Measurements from ENCODE around the gene ANKRD23.
"Not testable (repeated sequence)": the region's sequence is repeated elsewhere in the genome, so short reads cannot be mapped to it uniquely, and the experiment has no call there.

Gene ANKRD23

GRCh38 chr2:96843538-96844268, at the start of gene ANKRD23:
Gene ANKRD23, minus strand, starts transcription at chr2:96844021. Its CDS starts 29 bp downstream, at chr2:96843992.
- DNase-seq = no peak

GRCh38 chr2:96891591-96892333, 47.9 kb upstream of the ANKRD23 start:
- DNase-seq = no peak

DNA sequence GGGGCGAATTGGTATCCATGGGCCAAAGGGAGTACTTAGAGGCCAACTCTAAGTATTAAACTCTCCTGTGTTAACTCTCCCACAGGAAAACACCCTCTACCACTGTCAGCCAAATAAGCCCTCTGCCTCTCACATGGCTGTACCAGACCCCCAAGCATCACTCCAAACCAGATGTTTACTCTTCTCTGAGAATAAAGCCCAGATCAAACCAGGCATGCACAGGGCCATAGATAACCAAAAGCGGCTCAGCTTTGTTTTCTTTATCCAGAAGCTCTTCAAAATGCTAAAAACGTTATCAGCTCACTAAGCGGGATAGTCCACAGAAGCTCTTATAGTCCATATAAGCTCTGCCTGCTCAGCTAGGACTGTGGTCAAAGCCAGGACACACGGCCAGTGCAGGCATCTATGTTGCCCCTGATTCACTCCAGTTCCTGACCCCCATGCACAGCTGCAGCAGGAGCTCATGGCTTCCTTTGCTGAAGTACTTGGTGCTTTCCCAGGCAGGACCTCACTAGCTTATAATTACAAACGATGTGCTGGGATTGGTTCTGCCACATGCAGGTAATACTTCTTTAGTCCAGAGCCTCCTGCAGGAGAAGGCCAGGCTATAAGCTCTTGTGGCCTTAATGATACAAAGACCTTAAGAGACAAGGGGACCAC, 47.0 kb upstream of the ANKRD23 start:
- DNase-seq = no peak

DNA sequence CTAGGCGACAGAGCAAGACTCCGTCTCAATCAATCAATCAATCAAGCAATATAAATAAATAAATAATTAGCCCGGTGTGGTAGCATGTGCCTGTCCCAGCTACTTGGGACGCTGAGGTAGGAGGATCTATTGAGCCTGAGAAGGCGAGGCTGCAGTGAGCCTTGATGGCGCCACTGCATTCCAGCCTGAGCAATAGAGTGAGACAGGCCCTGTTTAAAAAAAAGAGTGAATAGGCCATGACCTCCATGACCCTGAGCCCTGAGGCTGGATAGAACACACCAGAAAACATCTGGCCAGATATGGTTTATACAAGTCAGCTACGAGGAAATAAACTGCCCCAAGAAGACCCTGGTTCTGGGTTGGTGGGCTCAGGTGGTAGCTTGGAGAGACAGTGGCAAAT, 46.4 kb upstream of the ANKRD23 start:
- no peak for DNase-seq

GRCh38 chr2:96889502-96889901, 45.7 kb upstream of the ANKRD23 start:
- not testable (repeated sequence) for DNase-seq

GRCh38 chr2:96888072-96889011, 44.5 kb upstream of the ANKRD23 start:
- peak; percentile 65 to 73 (median 71) for DNase-seq

GRCh38 chr2:96887493-96888012, 43.7 kb upstream of the ANKRD23 start:
- DNase-seq = no peak

DNA sequence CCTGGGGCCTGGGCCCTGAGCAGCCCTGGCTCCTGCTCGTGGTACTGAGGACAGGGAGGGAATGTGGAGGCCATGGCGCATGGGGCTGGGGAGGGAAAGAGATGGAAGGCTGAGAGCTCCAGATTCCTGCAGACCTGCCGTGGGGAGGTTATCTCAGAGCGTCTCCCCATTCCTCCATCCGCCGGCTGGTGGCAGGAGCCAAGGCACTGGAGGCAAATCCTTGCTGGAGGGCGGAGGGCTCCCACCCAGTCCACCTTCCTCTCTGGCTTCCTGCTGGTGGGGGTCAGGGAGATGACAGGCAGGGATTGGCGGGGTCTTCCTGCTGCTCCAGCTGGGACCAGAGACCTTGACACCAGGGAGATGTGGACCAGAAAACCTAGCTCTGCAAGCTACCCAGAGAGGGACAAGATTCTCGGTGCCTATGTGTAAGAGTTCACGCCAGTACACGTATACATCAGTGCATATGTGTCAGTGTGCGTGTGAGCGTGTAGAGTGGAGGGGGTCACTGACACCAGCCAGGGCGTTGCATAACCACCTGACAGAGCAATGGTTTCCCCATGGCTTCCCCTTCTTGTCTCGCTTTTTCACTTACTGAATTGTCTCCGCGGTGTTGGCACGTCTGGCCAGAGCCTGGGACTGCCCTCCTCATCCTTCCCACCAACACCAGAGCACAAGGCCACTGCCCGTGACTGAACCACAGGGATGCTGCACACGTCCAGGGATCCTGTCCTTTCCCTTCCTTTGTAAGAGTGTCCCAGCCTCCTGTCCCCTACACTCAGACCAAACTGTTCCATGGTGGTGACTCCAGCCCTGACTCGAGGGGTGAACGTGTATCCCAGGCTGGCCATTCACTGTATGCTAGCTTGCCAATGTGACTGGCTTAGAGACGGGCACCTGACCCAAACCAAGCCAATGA, 41.9 kb upstream of the ANKRD23 start:
- DNase-seq = peak; percentile 73 to 86 (median 86)

- no peak for DNase-seq
These were observed 40.7 kb upstream of the ANKRD23 start for GRCh38 chr2:96884299-96885094.

- DNase-seq = no peak
These were observed 39.5 kb upstream of the ANKRD23 start for GRCh38 chr2:96883306-96883705.

DNA sequence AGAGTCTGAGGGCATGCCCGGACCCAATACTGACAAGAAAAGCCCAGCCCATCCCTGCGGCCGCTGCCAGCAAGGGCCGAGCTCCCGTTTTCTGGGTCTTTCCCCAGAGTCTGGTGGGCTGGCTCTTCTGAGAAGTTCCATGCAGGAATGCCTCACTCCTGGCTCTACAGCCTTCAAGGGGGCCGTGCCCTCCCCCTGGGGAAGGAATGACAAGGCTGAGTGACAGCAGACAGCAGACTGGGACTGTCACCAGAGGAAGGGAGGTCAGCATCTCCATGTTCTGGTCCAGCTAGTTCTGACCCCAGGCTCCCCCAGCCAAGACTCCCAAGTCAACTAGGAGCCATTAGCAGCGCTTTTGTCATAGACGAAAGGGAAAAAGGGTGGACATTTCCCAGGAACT, 39.1 kb upstream of the ANKRD23 start:
- no peak for DNase-seq

GRCh38 chr2:96882230-96882629, 38.4 kb upstream of the ANKRD23 start:
- DNase-seq = no peak

DNA sequence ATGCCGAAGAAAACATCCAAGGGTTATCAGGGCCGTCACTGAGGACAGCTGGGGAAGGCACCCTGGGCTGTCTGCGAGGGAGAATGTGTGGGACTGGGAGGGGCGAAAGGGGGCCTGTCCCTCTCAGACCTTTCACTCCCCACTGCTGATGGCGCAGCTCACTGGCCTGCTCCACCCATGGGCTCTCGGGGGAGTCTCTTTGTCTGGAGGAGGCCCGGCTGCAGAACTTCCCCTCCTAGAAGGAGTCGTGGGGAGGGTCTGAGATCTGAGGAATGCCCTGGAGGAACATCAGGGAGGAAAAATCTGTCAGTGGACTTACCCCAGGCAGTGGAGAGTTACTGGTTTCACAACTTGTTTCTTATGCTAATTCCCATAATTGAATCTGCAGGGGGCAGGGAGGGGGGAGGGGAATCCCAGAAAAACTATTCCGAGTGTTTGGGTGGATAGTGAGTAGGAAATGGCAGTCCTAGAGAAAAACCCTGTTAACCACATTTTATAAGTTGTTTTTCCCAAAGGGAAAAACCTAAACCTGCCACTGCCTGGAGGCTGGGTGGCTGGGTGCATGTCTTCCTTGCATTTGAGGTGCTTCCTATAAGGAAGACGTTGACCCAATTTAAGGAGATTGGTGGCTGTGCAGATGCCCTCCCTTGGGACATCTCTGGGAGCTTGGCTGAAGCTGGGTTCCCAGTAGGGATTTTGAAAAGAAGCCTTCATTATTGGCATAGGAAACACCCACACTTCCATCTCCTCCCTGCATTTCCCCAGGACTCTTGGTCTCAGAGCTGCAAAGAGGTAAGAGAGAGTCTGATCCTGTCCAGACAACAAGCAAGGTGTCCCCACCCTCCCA, 37.8 kb upstream of the ANKRD23 start:
- no peak for DNase-seq

DNA sequence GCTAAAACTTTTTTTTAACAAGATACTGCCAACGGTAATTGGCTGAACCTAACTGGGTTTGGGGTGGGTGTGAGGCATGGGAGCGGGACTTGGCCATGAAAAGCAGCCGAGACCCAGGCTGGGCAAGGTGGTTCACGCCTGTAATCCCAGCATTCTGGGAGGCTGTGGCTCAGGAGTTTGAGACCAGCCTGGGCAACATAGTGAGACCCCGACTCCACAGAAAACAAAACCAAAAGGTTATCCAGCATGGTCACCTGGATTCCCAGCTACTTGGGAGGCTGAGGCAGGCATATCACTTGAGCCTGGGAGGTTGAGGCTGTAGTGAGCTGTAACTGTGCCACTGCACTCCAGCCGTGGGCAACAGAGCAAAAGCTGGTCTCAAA, 37.1 kb upstream of the ANKRD23 start:
- no peak for DNase-seq

DNA sequence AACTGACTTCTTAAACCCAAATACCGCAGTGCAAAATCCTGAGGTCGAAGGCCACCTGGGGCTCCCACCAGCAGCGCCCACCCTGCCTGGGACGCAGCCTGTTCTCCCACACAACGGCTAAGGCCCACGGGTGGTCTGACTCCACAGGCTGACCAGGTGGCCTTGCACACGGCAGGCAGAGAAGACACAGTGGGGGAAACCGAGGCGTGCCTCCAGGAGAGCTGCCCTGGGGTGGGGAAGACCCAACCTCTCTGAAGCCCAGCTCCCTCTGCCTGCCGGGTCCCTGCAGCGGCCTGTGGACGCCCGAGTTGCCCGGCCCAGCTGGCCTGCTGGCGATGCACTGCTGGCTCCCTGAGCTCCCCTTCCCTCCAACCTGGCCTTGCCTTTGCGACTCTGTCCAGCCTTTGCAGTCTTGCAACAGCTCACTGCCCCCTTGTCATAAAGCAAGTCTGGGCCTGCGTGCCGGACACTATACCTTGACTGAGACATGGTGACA, 35.8 kb upstream of the ANKRD23 start:
- DNase-seq = no peak

DNA sequence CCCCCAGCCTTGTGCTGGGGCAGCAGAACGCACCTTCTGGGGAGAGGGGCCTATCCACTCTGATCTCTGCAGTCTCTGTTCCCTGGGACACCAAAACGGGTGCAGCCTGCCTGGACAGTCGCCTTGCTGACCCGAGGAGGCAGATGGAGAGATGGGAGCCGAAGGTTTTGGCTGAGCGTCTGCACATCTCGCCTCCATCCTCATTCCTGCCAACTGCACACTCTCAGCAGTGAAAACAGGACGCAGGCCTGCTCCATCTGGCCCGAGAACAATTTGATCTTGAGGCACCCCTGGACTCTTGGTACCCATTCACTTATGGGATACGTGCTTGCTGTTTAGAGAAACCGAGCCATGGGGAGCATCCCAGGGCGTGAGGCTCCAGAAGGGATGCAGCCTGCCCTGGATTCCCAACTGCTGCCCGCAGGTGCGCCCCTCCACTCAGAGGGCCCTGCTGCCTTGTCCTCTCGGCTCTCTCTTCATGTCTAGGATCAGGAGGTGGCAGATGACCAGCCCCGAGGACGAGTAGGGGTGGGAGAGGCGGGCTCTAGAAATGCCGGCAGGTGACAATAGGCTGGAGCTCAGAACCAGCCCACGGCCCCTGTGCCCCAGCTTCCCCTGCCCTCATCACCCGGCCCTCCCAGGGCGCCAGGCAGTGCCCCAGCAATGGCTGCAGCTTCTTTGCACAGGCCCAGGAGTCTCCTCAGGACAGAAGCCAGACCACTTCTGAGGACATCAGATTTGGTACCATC, 35.1 kb upstream of the ANKRD23 start:
- no peak for DNase-seq

GRCh38 chr2:96878171-96878570, 34.4 kb upstream of the ANKRD23 start:
- no peak for DNase-seq

- DNase-seq = no peak
These were observed 33.8 kb upstream of the ANKRD23 start for GRCh38 chr2:96877631-96878092.
